T-helper 9 cell (primary cell): ENCODE measurements around the gene TRPM4.
"Not testable (repeated sequence)": the region's sequence is repeated elsewhere in the genome, so short reads cannot be mapped to it uniquely, and the experiment has no call there.

Source experiments
- DNase-seq: peaks from one replicate; pipeline ENCODE4 v3.0.0-alpha.2; 2020

TRPM4 gene

DNA sequence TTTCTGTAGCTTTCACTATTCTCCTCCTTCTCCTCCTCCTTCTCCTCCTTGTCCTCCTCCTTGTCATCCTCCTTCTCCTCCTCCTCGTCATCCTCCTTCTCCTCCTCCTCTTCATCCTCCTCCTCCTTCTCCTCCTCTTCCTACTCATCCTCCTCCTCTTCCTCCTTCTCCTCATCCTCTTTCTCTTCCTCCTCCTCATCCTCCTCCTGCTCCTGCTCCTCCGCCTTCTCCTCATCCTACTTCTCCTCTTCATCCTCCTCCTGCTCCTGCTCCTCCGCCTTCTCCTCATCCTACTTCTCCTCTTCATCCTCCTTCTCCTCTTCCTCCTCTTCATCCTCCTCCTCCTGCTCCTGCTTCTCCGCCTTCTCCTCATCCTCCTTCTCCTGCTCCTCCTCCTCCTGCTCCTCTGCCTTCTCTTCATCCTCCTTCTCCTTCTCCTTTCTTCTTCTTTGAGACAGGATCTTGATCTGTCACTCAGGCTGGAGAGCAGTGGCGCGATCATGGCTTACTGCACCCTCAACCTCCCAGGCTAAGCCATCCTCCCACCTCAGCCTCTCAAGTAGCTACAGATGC is 36.3 kb downstream of the TRPM4 start:
- DNase-seq = no peak

- DNase-seq = no peak
Measured at GRCh38 chr19:49194408-49194807, 36.8 kb downstream of the TRPM4 start.

GRCh38 chr19:49196527-49197240 is 39.1 kb downstream of the TRPM4 start:
- DNase-seq = no peak

- DNase-seq = no peak
Measured at GRCh38 chr19:49200238-49200862, 42.8 kb downstream of the TRPM4 start.

GRCh38 chr19:49201042-49201441 is 43.5 kb downstream of the TRPM4 start:
- no peak for DNase-seq

DNA sequence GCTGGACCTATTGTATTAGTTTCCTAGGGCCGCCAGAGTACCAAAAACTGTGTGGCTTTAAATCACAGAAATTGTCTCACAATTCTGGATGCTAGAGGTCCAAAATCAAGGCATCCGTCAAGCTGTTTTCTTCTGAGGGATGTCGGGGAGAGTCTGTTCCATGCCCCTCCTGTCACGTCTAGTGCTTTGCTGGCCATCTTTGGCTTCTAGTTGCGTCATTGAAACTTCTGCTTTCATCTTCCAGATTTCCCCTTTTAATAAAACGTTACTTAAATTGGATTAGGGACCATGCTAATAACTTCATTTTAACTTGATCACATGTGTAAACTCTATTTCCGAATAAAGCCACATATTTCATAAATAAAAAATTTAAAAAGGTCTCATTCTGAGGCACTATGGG is 47.5 kb downstream of the TRPM4 start:
- DNase-seq = no peak

- not testable (repeated sequence) for DNase-seq
Measured at GRCh38 chr19:49209502-49209901, 51.9 kb downstream of the TRPM4 start.

DNA sequence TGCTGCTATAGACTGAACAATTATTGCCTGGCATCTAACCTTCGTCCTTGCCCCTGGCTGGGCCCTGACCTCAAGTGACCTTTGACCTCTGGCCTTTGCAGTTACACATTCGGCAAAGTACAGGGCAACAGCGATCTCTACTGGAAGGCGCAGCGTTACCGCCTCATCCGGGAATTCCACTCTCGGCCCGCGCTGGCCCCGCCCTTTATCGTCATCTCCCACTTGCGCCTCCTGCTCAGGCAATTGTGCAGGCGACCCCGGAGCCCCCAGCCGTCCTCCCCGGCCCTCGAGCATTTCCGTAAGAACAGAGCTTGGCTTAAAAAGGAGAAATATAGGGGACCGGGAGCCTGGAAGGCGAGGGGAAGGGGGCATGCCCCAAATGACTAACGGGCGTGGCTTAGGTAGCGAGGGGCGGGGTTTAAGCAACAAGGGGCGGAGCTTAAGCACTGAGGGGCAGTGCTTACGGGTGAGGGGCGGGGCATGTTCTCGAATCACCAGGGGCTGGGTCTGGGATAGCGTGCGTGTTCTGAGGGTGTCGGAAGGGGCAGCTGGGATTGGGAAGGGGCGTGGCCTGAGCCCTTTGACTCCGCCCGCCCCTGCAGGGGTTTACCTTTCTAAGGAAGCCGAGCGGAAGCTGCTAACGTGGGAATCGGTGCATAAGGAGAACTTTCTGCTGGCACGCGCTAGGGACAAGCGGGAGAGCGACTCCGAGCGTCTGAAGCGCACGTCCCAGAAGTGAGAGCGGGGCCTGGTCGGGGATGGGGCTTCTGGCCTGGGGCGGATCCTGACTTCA is 52.7 kb downstream of the TRPM4 start:
- DNase-seq = peak; percentile 27

- DNase-seq = no peak
Measured at GRCh38 chr19:49210901-49211451, 53.4 kb downstream of the TRPM4 start.

DNA sequence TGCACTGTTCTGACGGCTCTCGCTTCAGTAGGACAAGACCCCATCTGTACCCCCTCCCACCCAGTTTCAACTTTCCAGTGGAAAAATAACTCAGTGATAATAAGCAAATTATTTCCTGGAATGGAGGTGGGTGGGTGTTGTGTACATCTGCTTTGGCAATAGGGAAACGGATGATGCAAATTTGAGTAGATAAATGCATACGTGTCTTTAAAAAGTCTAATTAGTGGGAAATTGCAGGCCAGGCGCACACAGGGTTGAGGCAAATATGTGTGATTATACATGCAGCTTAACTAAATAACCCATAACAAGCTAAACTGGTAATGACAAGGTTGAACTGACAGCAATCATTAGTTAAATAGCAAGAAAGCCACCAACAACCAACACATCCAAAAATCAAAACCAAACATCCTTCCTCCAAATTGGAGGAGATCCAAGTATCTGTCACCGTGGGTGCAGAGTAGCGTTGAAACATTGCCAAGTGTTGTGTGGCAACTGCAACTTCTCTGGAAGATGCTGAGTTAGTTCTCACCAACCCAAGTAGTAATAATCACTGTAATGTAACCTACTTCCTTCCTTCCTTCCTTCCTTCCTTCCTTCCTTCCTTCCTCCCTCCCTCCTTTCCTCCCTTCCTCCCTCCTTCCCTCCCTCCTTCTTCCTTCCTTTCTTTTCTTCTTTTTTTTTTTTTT is 54.6 kb downstream of the TRPM4 start:
- DNase-seq = no peak

DNA sequence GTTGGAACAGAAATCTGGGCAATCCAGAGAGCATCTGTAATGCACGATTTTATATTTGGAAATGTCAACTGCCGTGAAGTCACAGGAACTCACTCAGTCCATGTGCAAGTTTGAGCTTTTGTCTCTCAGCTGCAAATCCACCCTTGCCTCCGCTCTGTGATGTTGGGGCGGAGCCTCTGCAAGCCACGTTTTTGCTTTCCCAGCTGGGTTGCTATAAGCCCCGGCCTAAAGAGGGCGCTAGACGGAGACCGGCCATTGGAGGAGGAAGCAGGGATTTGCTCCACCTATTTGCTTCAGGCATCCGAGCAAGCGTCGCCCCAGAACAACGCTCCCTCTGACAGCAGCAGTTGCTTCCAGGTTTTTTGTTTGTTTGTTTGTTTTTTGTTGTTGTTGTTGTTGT is 56.2 kb downstream of the TRPM4 start:
- DNase-seq = no peak

DNA sequence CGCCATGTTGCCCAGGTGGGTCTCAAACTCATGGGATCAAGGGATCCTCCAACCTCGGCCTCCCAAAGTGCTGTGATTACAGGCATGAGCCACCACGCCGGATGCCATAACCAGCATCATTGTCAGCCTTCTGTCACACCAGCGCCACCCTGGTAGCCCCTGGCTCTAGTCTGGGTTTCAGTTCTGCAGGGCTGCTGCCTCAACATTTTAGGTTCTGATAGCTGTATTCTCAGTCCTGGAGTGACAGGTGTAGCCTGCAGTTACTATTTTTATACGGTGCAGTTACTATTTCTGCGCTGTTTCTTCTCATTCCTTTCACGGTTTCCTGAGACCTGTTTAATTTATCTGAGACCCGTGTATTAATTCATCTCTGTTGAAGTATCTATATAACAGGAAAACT is 57.1 kb downstream of the TRPM4 start:
- DNase-seq = no peak

GRCh38 chr19:49216071-49216470 is 58.5 kb downstream of the TRPM4 start:
- no peak for DNase-seq

GRCh38 chr19:49217382-49217781 is 59.8 kb downstream of the TRPM4 start:
- no peak for DNase-seq

GRCh38 chr19:49222011-49222410 is 64.4 kb downstream of the TRPM4 start:
- DNase-seq = no peak

- no peak for DNase-seq
Measured at GRCh38 chr19:49222528-49222927, 64.9 kb downstream of the TRPM4 start.

GRCh38 chr19:49223472-49223871 is 65.9 kb downstream of the TRPM4 start:
- DNase-seq = no peak

DNA sequence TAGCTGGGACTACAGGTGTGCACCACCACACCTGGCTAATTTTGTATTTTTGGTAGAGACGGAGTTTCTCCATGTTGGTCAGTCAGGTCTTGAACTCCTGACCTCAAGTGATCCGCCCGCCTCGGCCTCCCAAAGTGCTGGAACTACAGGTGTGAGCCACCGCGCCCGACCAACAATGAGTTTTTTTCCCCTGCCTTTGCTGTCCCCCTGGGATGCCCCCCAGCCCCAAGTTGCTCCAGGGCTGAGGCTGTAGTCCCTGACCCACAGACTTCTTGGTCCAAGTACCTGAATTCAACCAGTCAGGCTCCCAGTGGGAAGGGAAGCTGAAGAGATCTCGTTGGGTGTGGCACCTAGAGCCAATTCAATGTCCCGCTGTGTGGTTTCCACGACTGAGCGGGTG is 66.8 kb downstream of the TRPM4 start:
- not testable (repeated sequence) for DNase-seq

- DNase-seq = no peak
Measured at GRCh38 chr19:49224879-49225278, 67.3 kb downstream of the TRPM4 start.

DNA sequence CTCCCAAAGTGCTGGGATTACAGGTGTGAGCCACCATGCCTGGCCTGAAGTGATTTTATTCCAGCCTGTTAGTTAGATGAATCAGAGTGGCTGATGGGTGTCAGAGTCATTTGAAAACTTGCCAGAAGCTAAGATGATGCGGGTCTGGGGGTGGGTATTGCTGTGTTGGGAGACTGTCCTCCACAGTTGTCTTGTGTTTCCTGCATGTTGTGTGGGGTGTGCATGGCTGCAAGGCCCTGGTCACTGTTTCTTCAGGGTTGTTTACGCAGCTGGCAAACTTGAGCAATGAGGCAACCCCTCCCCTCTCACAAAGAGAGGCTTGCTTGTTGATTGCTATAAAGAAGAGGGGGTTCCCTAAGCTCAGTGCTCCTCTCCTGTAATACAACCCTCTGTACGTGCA is 71.8 kb downstream of the TRPM4 start:
- no peak for DNase-seq

DNA sequence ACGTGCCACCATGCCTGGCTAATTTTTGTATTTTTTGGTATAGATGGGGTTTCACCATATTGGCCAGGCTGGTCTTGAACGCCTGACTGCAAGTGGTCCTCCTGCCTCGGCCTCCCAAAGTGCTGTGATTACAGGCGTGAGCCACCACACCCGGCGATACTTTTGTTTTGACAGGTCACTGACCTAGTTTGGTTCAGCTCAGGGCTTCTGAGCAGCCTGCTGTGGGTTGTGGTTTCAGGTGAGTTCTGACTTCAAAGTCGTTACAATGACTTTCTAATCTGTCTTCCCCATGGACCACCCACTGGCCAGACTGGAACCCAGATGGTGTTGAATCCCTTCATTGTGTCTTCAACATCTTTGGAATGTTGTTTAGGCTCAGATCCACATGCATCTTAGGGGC is 73.8 kb downstream of the TRPM4 start:
- no peak for DNase-seq

- no peak for DNase-seq
Measured at GRCh38 chr19:49231804-49232203, 74.2 kb downstream of the TRPM4 start.

- no peak for DNase-seq
Measured at GRCh38 chr19:49233163-49233562, 75.6 kb downstream of the TRPM4 start.
